M059J (cell line): Measurements from ENCODE around the gene ACTL7A. TPM values are rescaled to one million over a fixed set of nuclear protein-coding genes. Genes with fewer than 3 reads are reported as not detected.

Experiments used
- total RNA-seq: library from RNA; depleted of rRNA; stranded (reverse); fragments of >200 nt; shearing (Covaris generic); gene quantifications from 2 replicates; pipeline ENCODE4 v1.2.3, GENCODE V29; 2014; rRNA removed

ACTL7A gene
- total RNA-seq, 1 experiment from 2014 or later, result not detected

Other genes with a start within 250 kb of the ACTL7A start
- not detected in 2 replicates for gene ACTL7B, start 6.3 kb upstream of the ACTL7A start, total RNA-seq
- gene ELP1, start 71.9 kb downstream of the ACTL7A start, total RNA-seq, result 14.2 and 27.6 TPM in 2 replicates
- gene ABITRAM, start 72.1 kb downstream of the ACTL7A start, total RNA-seq, result 10.7 and 11.8 TPM in 2 replicates
- 105 and 168 TPM in 2 replicates for gene CTNNAL1, start 151.2 kb downstream of the ACTL7A start, total RNA-seq